ENCODE data around the gene PPARD.

Gene PPARD

DNA sequence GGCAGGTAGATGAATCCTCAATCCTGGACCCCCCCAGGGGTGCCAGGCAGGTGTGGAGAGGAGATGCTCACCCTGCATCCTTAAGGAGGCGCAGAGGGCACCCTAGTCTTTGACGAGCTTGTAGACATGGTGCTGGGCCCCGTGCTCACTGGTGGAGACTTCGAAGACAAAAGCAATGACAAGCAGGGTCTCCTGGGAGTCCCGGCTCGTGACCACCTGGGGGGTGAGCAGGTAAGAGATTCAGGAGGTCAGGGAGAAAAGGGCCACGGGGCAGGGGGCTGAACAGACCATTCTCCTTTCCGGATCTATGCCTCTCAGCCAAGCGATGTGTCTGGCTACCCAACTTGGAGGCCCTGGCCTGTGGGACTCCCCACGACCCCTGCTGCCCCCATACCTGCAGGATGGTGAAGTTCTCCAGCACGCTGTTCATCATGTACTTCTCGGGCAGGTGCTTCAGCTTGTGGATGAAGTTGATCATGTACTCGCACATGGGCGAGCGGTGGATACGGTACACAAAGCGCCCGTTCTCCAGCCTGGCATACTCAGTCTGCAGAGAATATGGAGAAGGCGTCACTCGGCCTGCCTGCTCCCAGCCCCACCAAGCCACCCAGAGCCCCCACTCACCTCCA lies 132.7 kb downstream of the PPARD start:
- DNase-seq = no peak

DNA sequence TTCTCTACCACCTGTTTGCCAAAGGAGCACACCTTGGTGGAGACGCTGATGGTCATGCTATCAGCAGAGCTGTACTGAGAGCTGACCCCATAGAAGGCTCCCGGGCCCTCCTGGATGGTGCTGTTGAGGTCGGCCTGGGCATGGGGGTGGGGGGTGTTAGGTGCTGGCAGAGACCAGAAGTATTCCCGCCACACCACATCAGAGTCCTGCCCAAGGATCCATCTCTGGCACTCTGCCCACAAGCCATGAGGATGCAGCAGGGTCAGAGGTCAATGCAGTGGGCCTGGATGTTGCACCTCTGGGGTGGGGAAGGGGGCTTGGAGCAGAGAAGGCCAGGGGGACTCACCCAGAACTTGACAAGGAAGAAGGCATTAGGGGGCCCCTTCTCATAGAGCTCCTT lies 133.2 kb downstream of the PPARD start:
- DNase-seq = no peak

DNA sequence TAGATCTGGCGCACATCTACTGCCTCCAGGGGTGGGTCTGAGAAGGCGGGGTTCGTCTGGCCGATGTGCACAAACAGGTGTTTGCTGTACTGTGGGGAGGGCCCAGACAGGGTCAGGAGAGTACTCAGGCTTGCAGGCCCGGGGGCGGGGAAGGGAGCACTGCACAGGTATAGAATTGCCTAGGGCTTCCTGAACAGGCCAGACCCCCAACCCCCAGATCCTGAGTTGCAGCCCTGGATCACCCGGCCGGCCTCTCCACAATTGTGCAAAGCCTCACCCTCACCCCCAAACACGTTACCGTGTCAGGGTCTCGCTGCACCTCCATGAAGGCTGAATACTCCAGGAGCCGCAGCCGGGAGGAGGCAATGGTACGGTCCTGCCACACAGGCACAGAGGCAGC lies 133.6 kb downstream of the PPARD start:
- no peak for DNase-seq

- DNase-seq = no peak
Measured at GRCh38 chr6:35477028-35477427, 134.7 kb downstream of the PPARD start.
